DND-41 (cell line): Measurements from ENCODE around the gene KRTAP1-1.
"Not testable (repeated sequence)": the region's sequence is repeated elsewhere in the genome, so short reads cannot be mapped to it uniquely, and the experiment has no call there.

ENCODE experiments used
- ATAC-seq: fragments of 200-7000 bp; cut with Tn5 transposase; 3 replicates; pipeline ENCODE4 v1.9.1; 2021; ENCODE audit warnings: low read depth; ENCODE audit not compliant: insufficient read depth
- DNase-seq: peaks from one replicate; pipeline ENCODE4 v3.0.0-alpha.2; 2020
- H2AFZ ChIP-seq: 2 replicates; pipeline ENCODE4 v1.6.0; 2012; ENCODE audit warnings: low read depth, low read length
- H3K27ac ChIP-seq: 2 replicates; pipeline ENCODE4 v1.5.1; 2012; ENCODE audit warnings: low read length, inconsistent platforms
- H3K27me3 ChIP-seq: fragments of 200-600 bp; sonication (generic); 2 replicates; pipeline ENCODE4 v1.6.0; 2012; ENCODE audit warnings: low read length, mild to moderate bottlenecking, inconsistent platforms; ENCODE audit not compliant: insufficient read depth, poor library complexity
- H3K36me3 ChIP-seq: 2 replicates; pipeline ENCODE4 v1.5.1; 2012; ENCODE audit warnings: low read length, inconsistent platforms; ENCODE audit not compliant: insufficient read depth
- H3K4me1 ChIP-seq: 2 replicates; pipeline ENCODE4 v1.5.1; 2012; ENCODE audit warnings: mild to moderate bottlenecking, low read length; ENCODE audit not compliant: insufficient read depth
- H3K4me2 ChIP-seq: 2 replicates; pipeline ENCODE4 v1.6.0; 2012; ENCODE audit warnings: mild to moderate bottlenecking, moderate library complexity, low read length, inconsistent platforms; ENCODE audit not compliant: insufficient read depth
- H3K4me3 ChIP-seq, 2 experiments: fragments of 200-600 bp in 1 of 2; shearing (Covaris generic) in 1 of 2; 2 replicates each; pipeline ENCODE4 v1.5.1; 2012 to 2016; ENCODE audit warnings: inconsistent platforms in 2 of 2, low read length in 2 of 2, mild to moderate bottlenecking in 2 of 2, low read depth in 1 of 2, moderate library complexity in 1 of 2
- H3K79me2 ChIP-seq: 2 replicates; pipeline ENCODE4 v1.6.0; 2012; ENCODE audit warnings: low read length, inconsistent platforms; ENCODE audit not compliant: insufficient read depth
- H3K9ac ChIP-seq: 2 replicates; pipeline ENCODE4 v1.6.0; 2012; ENCODE audit warnings: low read depth, mild to moderate bottlenecking, inconsistent platforms, low read length, moderate library complexity
- H3K9me3 ChIP-seq: 2 replicates; pipeline ENCODE4 v1.5.1; 2012; ENCODE audit warnings: low read length, moderate library complexity, mild to moderate bottlenecking, inconsistent platforms; ENCODE audit not compliant: insufficient read depth, severe bottlenecking
- H4K20me1 ChIP-seq: 2 replicates; pipeline ENCODE4 v1.6.0; 2012; ENCODE audit warnings: low read length; ENCODE audit not compliant: insufficient read depth
- CTCF ChIP-seq: IDR thresholded peaks from 2 replicates; pipeline ENCODE4 v1.5.1; 2012; ENCODE audit warnings: borderline replicate concordance, low read length, moderate library complexity, mild to moderate bottlenecking; ENCODE audit not compliant: poor library complexity, severe bottlenecking; ENCODE audit errors: extremely low read depth
- EZH2 ChIP-seq: IDR thresholded peaks from 3 replicates; pipeline ENCODE4 v1.6.1; 2012; ENCODE audit warnings: borderline replicate concordance, low read depth, mild to moderate bottlenecking, moderate library complexity, low read length, inconsistent platforms; ENCODE audit not compliant: severe bottlenecking

Gene KRTAP1-1

GRCh38 chr17:41067281-41067680, 26.0 kb upstream of the KRTAP1-1 start:
- ATAC-seq (no peak), DNase-seq (no peak)
- no peak overlapping the region for H3K9ac ChIP-seq
- no peak overlapping the region for H3K4me3 ChIP-seq
- no peaks in the 10 kb centered on the region for H3K9me3 ChIP-seq
- no peaks in the 10 kb centered on the region for H3K79me2 ChIP-seq
- H3K4me1 ChIP-seq, result no peaks in the 10 kb centered on the region
- H3K4me2 ChIP-seq, result no peak overlapping the region
- H3K27me3 ChIP-seq, result peaks cover 4% of the 10 kb centered on the region
- TF ChIP-seq CTCF (no peak), EZH2 (no peak)
- no peaks in the 10 kb centered on the region for H3K36me3 ChIP-seq
- H3K27ac ChIP-seq, result no peak overlapping the region
- H2AFZ ChIP-seq, result no peak overlapping the region
- H4K20me1 ChIP-seq, result no peaks in the 10 kb centered on the region

- Histone ChIP-seq H3K36me3 (no peaks in the 10 kb centered on the region), H3K27me3 (no peaks in the 10 kb centered on the region), H3K4me2 (no peak within 1 kb of the TSS), H2AFZ (no peak within 1 kb of the TSS), H3K79me2 (no peaks in the 10 kb centered on the region), H3K9me3 (no peaks in the 10 kb centered on the region), H3K9ac (no peak within 1 kb of the TSS), H3K4me3 (no peak within 1 kb of the TSS), H3K4me1 (no peaks in the 10 kb centered on the region), H3K27ac (no peak within 1 kb of the TSS), H4K20me1 (no peaks in the 10 kb centered on the region)
- ATAC-seq (no peak), DNase-seq (no peak)
- TF ChIP-seq CTCF (no peak), EZH2 (no peak)
Measured at GRCh38 chr17:41065829-41066624, 24.8 kb upstream of the KRTAP1-1 start, which contains the start of gene KRTAP2-4. Gene KRTAP2-4 (minus strand): TSS chr17:41065879. CDS start chr17:41065845, 34 bp downstream.

DNA sequence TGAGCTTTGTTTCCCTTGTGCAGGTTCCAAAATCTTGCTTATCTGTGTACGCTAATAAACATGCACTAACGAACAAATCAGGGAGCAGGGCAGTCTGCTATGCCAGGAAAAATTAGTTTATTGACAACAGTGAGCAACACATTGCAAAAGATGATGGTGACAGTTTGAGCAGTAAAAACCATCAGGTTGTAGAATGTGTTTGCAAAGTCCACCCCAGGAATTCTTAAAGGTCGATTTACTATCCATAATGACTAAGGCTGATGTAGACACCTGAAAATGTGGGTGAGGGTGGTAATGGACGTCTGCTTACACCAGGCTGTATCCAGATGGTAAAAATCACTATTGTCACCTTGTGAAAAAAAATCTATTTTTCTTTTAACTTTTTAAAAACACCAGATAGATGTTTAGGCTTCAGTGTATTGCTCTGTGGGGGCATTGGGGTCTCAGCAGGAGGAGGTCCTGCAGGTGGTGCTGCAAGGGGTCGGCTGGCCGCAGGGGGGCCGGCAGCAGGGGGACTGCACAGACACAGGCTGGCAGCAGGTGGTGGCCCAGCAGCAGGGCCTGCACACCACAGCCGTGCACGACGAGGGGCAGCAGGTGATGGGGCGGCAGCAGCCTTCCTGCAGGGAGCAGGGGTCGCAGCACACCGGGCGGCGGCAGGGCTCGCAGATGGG, 23.9 kb upstream of the KRTAP1-1 start:
- H3K36me3 ChIP-seq, DNase-seq, H3K27ac ChIP-seq, H3K79me2 ChIP-seq, H3K4me3 ChIP-seq, H3K9ac ChIP-seq, H3K27me3 ChIP-seq, H4K20me1 ChIP-seq, H2AFZ ChIP-seq, H3K4me2 ChIP-seq, ATAC-seq, H3K4me1 ChIP-seq, H3K9me3 ChIP-seq: not testable (repeated sequence)

DNA sequence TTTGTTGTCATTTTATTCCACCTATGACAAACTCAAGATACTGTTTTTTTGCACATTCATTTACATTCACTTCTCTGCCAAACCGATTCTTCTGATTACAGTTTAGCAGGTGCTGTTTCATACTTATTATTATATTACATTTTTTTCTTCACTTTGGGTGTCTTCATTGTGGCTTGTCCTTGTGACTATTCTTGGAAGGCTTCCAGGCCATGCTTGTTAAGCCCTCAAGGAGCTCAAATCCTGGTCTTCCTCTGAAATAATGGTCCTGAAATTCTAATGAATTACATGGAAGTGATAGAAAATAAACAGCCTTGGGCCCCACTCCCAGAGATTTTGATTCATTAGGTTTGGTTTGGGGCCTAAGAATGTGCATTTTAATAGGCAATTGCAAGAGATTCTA, 23.1 kb upstream of the KRTAP1-1 start:
- Histone ChIP-seq H3K36me3 (no peaks in the 10 kb centered on the region), H3K4me3 (no peak overlapping the region), H3K9me3 (no peaks in the 10 kb centered on the region), H2AFZ (no peak overlapping the region), H4K20me1 (no peaks in the 10 kb centered on the region), H3K27me3 (no peaks in the 10 kb centered on the region), H3K27ac (no peak overlapping the region), H3K79me2 (no peaks in the 10 kb centered on the region), H3K9ac (no peak overlapping the region), H3K4me2 (no peak overlapping the region), H3K4me1 (no peaks in the 10 kb centered on the region)
- ATAC-seq (no peak), DNase-seq (no peak)
- no peak for TF ChIP-seq EZH2
- TF ChIP-seq CTCF, result no peak
